ENCODE data around the gene SORCS2.
A peak's percentile ranks its signal among the peaks of the same experiment; 100 is the strongest.

The SORCS2 gene

GRCh38 chr4:7666011-7666410 lies 473.7 kb downstream of the SORCS2 start:
- DNase-seq (ENCODE audit: low read depth) = no peak
- TF ChIP-seq MYC (IDR thresholded peaks at IDR 0.05; ENCODE audit: low read depth, low read length) (no peak), MAX (IDR thresholded peaks at IDR 0.05; ENCODE audit: low read depth, low read length) (no peak)

GRCh38 chr4:7666744-7667143 lies 474.4 kb downstream of the SORCS2 start:
- no peak overlapping the region for H3K4me3 ChIP-seq (ENCODE audit: low read depth, low read length)
- no peak for DNase-seq (ENCODE audit: low read depth)
- TF ChIP-seq MYC (IDR thresholded peaks at IDR 0.05; ENCODE audit: low read depth, low read length) = no peak

More at GRCh38 chr4:7666011-7666410, 473.7 kb downstream of the SORCS2 start:
- H3K4me3 ChIP-seq (ENCODE audit: low read depth, low read length) = no peak overlapping the region

- no peak overlapping the region for H3K4me3 ChIP-seq (ENCODE audit: low read depth, low read length)
- DNase-seq (ENCODE audit: low read depth) = no peak
- TF ChIP-seq CTCF (IDR thresholded peaks at IDR 0.05; ENCODE audit: low read depth, low read length) (no peak), POLR2A (IDR thresholded peaks at IDR 0.05; ENCODE audit: extremely low read depth, insufficient read length) (no peak), MAX (IDR thresholded peaks at IDR 0.05; ENCODE audit: low read depth, low read length) (no peak), MYC (IDR thresholded peaks at IDR 0.05; ENCODE audit: low read depth, low read length) (no peak)
These were observed 475.9 kb downstream of the SORCS2 start for GRCh38 chr4:7668271-7668670.

- TF ChIP-seq POLR2A (IDR thresholded peaks at IDR 0.05; ENCODE audit: extremely low read depth, insufficient read length) = no peak
- TF ChIP-seq MYC (IDR thresholded peaks at IDR 0.05; ENCODE audit: low read depth, low read length) = no peak
- TF ChIP-seq MAX (IDR thresholded peaks at IDR 0.05; ENCODE audit: low read depth, low read length) = no peak
- TF ChIP-seq CTCF (IDR thresholded peaks at IDR 0.05; ENCODE audit: low read depth, low read length) = no peak
- H3K4me3 ChIP-seq (ENCODE audit: low read depth, low read length) = no peak overlapping the region
- no peak for DNase-seq (ENCODE audit: low read depth)
These were observed 476.5 kb downstream of the SORCS2 start for GRCh38 chr4:7668826-7669225.

- TF ChIP-seq CTCF (IDR thresholded peaks at IDR 0.05; ENCODE audit: low read depth, low read length) (no peak), POLR2A (IDR thresholded peaks at IDR 0.05; ENCODE audit: extremely low read depth, insufficient read length) (no peak), MYC (IDR thresholded peaks at IDR 0.05; ENCODE audit: low read depth, low read length) (no peak), MAX (IDR thresholded peaks at IDR 0.05; ENCODE audit: low read depth, low read length) (no peak)
- peak; percentile 23 for DNase-seq (ENCODE audit: low read depth)
- H3K4me3 ChIP-seq (ENCODE audit: low read depth, low read length) = no peak overlapping the region
These were observed 480.3 kb downstream of the SORCS2 start for GRCh38 chr4:7672601-7673000.

GRCh38 chr4:7673121-7673520 lies 480.8 kb downstream of the SORCS2 start:
- peak; percentile 87 for DNase-seq (ENCODE audit: low read depth)
- no peak overlapping the region for H3K4me3 ChIP-seq (ENCODE audit: low read depth, low read length)
- peak; percentile 45; the same call in 1 of the 2 replicates for TF ChIP-seq MAX (IDR thresholded peaks at IDR 0.05; ENCODE audit: low read depth, low read length)
- no peak for TF ChIP-seq POLR2A (IDR thresholded peaks at IDR 0.05; ENCODE audit: extremely low read depth, insufficient read length)

- no peak overlapping the region for H3K4me3 ChIP-seq (ENCODE audit: low read depth, low read length)
- TF ChIP-seq CTCF (IDR thresholded peaks at IDR 0.05; ENCODE audit: low read depth, low read length) (no peak), MYC (IDR thresholded peaks at IDR 0.05; ENCODE audit: low read depth, low read length) (no peak), MAX (IDR thresholded peaks at IDR 0.05; ENCODE audit: low read depth, low read length) (no peak), POLR2A (IDR thresholded peaks at IDR 0.05; ENCODE audit: extremely low read depth, insufficient read length) (no peak)
- no peak for DNase-seq (ENCODE audit: low read depth)
These were observed 482.4 kb downstream of the SORCS2 start for GRCh38 chr4:7674706-7675105.
